IPS-NIHi7 (cell line): Measurements from ENCODE around the gene SLC15A2.
"Not testable (repeated sequence)": the region's sequence is repeated elsewhere in the genome, so short reads cannot be mapped to it uniquely, and the experiment has no call there.

Source experiments
- DNase-seq: peaks from one replicate; pipeline ENCODE4 v3.0.0; 2012; ENCODE audit warnings: mixed read lengths; ENCODE audit errors: extremely low spot score

The SLC15A2 gene

GRCh38 chr3:121894301-121894990 is at the start of gene SLC15A2:
SLC15A2 (plus strand) TSS chr3:121894401; CDS start chr3:121894477, 76 bp downstream.
- DNase-seq: peak; percentile 34

DNA sequence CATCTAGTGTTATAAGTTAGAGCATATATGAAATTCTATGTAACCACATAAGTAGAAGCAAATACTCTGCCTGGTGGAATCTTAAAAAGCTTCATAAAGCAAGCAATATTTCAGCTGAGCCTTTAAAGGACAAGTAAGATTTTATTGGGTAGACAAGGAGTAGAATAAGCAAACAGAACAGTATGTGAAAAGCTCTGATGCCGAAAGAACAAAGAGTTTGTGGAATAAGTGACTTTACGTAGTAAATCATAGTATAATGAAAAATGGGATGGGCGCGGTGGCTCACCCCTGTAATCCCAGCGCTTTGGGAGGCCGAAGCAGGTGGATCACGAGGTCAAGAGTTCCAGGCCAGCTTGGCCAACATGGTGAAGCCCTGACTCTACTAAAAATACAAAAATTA is 49.3 kb upstream of the SLC15A2 start:
- DNase-seq: no peak

- DNase-seq: no peak
These were observed 41.9 kb upstream of the SLC15A2 start for GRCh38 chr3:121852256-121852655.

- peak; percentile 54 for DNase-seq
These were observed 38.6 kb upstream of the SLC15A2 start for GRCh38 chr3:121855555-121855954.

- not testable (repeated sequence) for DNase-seq
These were observed 36.4 kb upstream of the SLC15A2 start for GRCh38 chr3:121857778-121858177.

- not testable (repeated sequence) for DNase-seq
These were observed 31.0 kb upstream of the SLC15A2 start for GRCh38 chr3:121863247-121863646.

GRCh38 chr3:121863801-121864200 is 30.4 kb upstream of the SLC15A2 start:
- DNase-seq: no peak

- no peak for DNase-seq
These were observed 24.5 kb upstream of the SLC15A2 start for GRCh38 chr3:121869736-121870135.

DNA sequence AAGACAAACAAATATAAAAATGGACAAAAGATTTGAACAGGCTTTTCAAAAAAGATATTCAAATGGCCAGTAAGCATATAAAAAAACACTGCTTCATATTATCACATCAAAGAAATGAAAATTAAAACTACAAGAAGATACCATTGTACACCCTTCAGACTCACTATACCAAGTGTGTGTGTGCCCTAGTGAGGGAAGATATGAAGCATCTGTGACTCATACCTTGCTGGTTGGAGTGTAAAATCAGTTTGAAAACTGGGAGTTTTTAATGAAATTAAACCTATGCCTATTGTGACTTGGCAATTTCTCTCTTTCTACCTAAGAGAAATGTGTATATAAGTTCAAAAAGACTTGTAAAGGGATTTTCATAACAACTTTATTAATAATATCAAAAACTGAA is 23.5 kb upstream of the SLC15A2 start:
- no peak for DNase-seq

DNA sequence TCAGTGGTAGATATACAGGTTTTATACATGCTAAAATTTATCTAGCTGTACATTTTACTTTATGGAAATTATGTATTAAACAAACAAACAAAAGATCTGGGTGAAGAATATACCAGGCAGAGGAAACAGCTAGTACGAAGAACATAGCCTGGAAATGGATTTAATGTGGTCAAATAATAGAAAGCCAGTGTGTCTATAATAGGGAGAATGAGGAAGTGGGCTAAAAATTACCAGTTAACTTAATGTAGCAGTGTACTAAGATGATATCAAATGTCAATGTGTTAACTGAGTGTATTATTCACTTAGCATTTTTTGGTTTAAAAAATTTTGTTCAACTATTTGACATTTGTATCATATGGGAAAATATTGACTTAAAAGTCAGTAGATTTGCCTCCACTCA is 22.8 kb upstream of the SLC15A2 start:
- DNase-seq: no peak

- DNase-seq: no peak
These were observed 15.8 kb upstream of the SLC15A2 start for GRCh38 chr3:121878411-121878810.

- DNase-seq: peak; percentile 57
These were observed 10.7 kb upstream of the SLC15A2 start for GRCh38 chr3:121883507-121883906.

DNA sequence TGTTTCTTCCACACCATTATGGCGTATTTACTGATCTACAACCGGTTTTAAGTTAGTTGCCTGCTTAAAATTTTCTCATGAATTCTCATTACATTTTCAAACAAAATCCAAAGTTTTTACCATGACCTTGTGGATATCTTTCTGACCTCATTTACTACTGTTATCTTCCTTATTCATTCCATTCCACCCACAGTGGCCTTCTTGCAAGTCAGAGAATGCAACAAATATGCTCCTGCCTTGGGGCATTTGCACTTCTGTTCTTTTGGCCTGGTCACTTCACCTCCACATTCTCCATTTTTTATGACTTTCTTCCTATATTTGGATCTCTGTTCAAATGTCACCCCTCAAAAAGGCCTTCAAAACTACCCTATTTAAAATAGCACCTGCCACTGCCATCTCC is 8.8 kb upstream of the SLC15A2 start:
- no peak for DNase-seq

- no peak for DNase-seq
These were observed 920 bp downstream of the SLC15A2 start for GRCh38 chr3:121895121-121895520.

- DNase-seq: peak; percentile 12
These were observed 1.5 kb downstream of the SLC15A2 start for GRCh38 chr3:121895736-121896135.

DNA sequence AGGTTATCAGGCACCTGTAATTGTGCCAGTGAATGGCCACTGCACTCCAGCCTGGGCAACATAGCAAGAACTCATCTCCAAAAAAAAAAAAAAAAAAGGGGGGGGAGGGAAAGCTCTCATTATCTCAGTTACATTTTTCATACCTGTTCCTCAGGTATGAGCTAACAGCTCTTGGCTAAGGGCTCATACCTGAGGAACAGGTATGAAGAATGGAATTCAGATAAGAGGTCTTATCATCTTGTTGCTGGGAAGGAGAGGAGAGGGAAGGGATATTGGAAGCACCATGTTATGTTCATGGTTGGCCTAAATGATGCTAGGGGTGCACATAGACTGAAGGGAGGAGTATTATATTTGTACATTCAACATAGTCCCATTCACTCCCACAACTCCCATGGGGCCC is 2.6 kb downstream of the SLC15A2 start:
- DNase-seq: no peak

DNA sequence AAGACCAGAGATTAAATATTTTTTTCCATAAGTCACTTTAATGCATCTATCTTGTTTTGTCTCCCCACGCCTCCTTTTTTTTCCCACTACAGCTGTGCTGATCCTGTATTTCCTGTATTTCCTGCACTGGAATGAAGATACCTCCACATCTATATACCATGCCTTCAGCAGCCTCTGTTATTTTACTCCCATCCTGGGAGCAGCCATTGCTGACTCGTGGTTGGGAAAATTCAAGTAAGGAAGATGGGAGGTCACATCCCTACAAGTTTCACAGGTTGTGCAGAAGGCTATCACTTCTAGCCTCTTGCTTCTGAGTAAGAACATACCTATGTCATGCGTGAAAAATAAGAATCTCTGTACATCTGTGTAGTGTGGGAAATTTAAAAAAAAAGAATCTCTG is 3.1 kb downstream of the SLC15A2 start:
- DNase-seq: no peak

DNA sequence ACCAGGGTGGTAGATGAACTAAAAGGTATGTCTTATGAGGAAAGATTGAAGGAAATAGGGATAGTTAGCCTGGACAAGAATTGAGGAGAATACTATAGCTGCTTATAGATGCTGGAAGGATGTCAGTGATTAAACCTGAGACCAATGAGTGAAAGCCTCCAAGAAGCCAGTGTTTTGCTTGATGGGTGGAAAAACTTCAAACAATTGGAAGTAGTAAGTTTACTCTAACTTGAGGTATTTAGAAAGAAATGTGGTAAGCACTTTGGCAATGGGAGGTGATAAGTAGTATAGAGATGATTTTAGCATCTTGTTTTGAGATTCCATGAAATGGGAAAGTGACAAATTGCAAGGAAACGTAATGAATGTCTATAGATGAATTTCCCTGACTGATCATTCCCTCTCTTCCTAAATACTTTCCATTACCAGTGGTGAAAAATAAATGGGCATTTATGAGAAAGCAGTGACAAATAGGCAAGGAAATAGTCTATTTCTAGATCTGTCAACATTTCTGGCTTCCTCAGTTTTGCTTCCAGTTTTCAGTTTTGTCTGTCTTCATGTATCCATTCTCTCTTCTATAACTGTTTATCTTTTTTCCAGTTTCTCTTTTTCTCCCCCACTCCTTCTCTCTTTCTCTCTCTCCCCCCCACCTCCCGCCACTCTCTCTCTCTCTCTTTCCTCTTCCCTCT is 19.2 kb downstream of the SLC15A2 start:
- DNase-seq: no peak

GRCh38 chr3:121914081-121914998 is 20.1 kb downstream of the SLC15A2 start:
- DNase-seq: no peak

DNA sequence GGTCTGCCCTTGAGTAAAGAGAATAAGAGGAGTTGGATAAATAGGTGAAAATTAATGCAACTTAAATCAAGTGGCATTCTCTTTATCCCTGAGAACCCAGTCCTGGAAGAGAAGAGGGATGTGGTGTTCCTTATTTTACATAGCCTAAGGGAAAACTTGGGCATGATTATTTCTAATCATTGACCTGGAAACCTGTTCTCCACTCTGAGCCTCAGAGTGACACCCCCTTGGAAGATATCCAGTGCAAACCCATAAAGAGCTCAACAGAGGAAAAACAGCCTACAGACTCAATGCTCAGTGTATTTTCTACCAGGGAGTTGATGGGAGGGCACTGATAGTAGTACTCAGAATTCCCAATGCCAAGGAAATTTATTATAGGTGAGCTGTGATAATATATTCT is 22.0 kb downstream of the SLC15A2 start:
- no peak for DNase-seq

DNA sequence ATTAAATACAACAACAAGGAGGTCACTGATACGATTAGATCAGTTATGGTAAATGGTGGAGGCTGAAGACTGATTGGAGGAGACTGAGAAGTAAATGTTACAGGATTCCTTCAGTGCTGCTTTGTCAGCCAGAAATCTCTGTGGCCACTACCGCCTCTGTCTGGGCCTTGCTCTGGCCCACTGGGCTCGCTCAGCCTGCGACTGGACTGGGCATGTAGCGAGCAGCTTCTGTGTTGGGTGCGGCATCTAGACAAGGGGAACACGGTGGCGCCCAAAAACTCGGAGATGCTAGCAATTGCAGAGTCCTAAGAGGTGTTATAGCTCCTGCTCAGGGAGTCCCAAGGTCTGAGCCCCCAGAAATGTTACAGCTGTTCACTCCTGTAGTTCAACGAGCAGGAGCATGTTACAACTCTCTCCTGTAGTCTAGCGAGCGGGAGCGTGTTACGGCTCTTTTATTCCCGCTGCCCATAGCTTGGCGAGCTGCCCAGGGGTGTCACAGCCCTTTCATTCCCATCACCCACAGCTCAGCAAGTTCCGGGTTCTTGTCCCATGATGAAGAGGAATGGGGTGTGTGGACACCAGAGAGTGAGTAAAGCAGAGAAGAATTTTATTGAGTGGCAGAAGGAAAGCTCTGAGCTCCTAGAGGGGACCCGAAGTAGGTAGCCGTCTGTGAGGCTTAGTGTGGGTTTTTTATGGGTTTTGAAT is 24.7 kb downstream of the SLC15A2 start:
- no peak for DNase-seq

DNA sequence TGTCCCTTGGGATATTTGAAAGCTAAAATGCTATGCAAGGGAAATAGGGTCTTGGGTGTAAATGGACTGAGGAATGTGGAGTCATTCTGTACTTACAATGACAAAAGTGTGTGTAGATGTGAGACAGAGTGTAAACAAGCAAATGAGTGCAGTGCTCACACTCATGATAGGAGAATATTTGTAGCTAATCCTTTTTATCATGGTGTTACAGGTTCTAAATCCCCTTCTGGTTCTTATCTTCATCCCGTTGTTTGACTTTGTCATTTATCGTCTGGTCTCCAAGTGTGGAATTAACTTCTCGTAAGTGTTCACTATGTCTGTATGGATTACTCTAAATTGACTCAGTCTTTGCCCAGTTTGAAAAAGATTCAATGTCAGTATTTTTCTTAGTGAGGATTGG is 30.5 kb downstream of the SLC15A2 start:
- no peak for DNase-seq
